ENCODE results near the gene LACTBL1. TPM values are rescaled to one million over a fixed set of nuclear protein-coding genes. Genes with fewer than 3 reads are reported as not detected.
"Not testable (repeated sequence)": the region's sequence is repeated elsewhere in the genome, so short reads cannot be mapped to it uniquely, and the experiment has no call there.

Gene LACTBL1
- total and polyA plus RNA-seq, 5 donors = not detected

- DNase-seq = no peak
- no peak overlapping the region for H3K4me3 ChIP-seq (ENCODE audit: low read length)
- peaks cover 2% of the 10 kb centered on the region for H3K9me3 ChIP-seq (ENCODE audit: control insufficient read depth, low read length)
- no peaks in the 10 kb centered on the region for H3K27me3 ChIP-seq (ENCODE audit: control insufficient read depth, insufficient read depth)
- intact Hi-C loops (cut with DNase I) = no loop called here
- ATAC-seq = no peak
- 61% methylated on average over 3 of the region's 3 CpGs for WGBS
- H3K27ac ChIP-seq (ENCODE audit: low read length) = no peak overlapping the region
- H3K4me1 ChIP-seq (ENCODE audit: control insufficient read depth, insufficient read depth, low read length) = no peaks in the 10 kb centered on the region
Measured at GRCh38 chr1:22962558-22962957, 10.1 kb downstream of the LACTBL1 start.

GRCh38 chr1:22959545-22960360 is 12.9 kb downstream of the LACTBL1 start:
- intact Hi-C loops (cut with DNase I) = no loop called here
- WGBS = 73% methylated on average over 7 of the region's 7 CpGs
- Histone ChIP-seq H3K4me1 (ENCODE audit: control insufficient read depth, insufficient read depth, low read length) (no peaks in the 10 kb centered on the region), H3K27me3 (ENCODE audit: control insufficient read depth, insufficient read depth) (no peaks in the 10 kb centered on the region), H3K9me3 (ENCODE audit: control insufficient read depth, low read length) (no peaks in the 10 kb centered on the region), H3K4me3 (ENCODE audit: low read length) (no peak overlapping the region), H3K27ac (ENCODE audit: low read length) (no peak overlapping the region)
- ATAC-seq (no peak), DNase-seq (no peak)

- DNase-seq = no peak
- Histone ChIP-seq H3K9me3 (ENCODE audit: control insufficient read depth, low read length) (no peaks in the 10 kb centered on the region), H3K4me1 (ENCODE audit: control insufficient read depth, insufficient read depth, low read length) (no peaks in the 10 kb centered on the region), H3K27me3 (ENCODE audit: control insufficient read depth, insufficient read depth) (no peaks in the 10 kb centered on the region), H3K4me3 (ENCODE audit: low read length) (no peak overlapping the region), H3K27ac (ENCODE audit: low read length) (no peak overlapping the region)
- no peak for ATAC-seq
- WGBS = 86% methylated on average over 9 of the region's 9 CpGs
- intact Hi-C loops (cut with DNase I) = no loop called here
Measured at GRCh38 chr1:22958556-22958955, 14.1 kb downstream of the LACTBL1 start.

- no peak for DNase-seq
- H3K9me3 ChIP-seq (ENCODE audit: control insufficient read depth, low read length) = no peaks in the 10 kb centered on the region
- H3K4me1 ChIP-seq (ENCODE audit: control insufficient read depth, insufficient read depth, low read length) = no peaks in the 10 kb centered on the region
- 60% methylated on average over 3 of the region's 3 CpGs for WGBS
- no peak overlapping the region for H3K27ac ChIP-seq (ENCODE audit: low read length)
- H3K27me3 ChIP-seq (ENCODE audit: control insufficient read depth, insufficient read depth) = no peaks in the 10 kb centered on the region
- no peak overlapping the region for H3K4me3 ChIP-seq (ENCODE audit: low read length)
- ATAC-seq = no peak
- intact Hi-C loops (cut with DNase I) = no loop called here
Measured at GRCh38 chr1:22957066-22957465, 15.6 kb downstream of the LACTBL1 start.

GRCh38 chr1:22955146-22955545 is 17.5 kb downstream of the LACTBL1 start:
- DNase-seq = no peak
- 83% methylated on average over 7 of the region's 7 CpGs for WGBS
- H3K4me3 ChIP-seq (ENCODE audit: low read length) = no peak overlapping the region
- H3K27me3 ChIP-seq (ENCODE audit: control insufficient read depth, insufficient read depth) = no peaks in the 10 kb centered on the region
- no peak overlapping the region for H3K27ac ChIP-seq (ENCODE audit: low read length)
- ATAC-seq = peak in 1 of 2 donors; percentile 31
- no peaks in the 10 kb centered on the region for H3K4me1 ChIP-seq (ENCODE audit: control insufficient read depth, insufficient read depth, low read length)
- H3K9me3 ChIP-seq (ENCODE audit: control insufficient read depth, low read length) = no peaks in the 10 kb centered on the region
- intact Hi-C loops (cut with DNase I) = no loop called here

- H3K4me3 ChIP-seq (ENCODE audit: low read length) = no peak overlapping the region
- no peaks in the 10 kb centered on the region for H3K9me3 ChIP-seq (ENCODE audit: control insufficient read depth, low read length)
- intact Hi-C loops (cut with DNase I) = no loop called here
- DNase-seq (no peak), ATAC-seq (no peak)
- 13% methylated on average over 38 of the region's 38 CpGs for WGBS
- no peak overlapping the region for H3K27ac ChIP-seq (ENCODE audit: low read length)
- H3K4me1 ChIP-seq (ENCODE audit: control insufficient read depth, insufficient read depth, low read length) = no peaks in the 10 kb centered on the region
- no peaks in the 10 kb centered on the region for H3K27me3 ChIP-seq (ENCODE audit: control insufficient read depth, insufficient read depth)
Measured at GRCh38 chr1:22953740-22954141, 18.9 kb downstream of the LACTBL1 start.

GRCh38 chr1:22953057-22953739 is 19.5 kb downstream of the LACTBL1 start:
- no peaks in the 10 kb centered on the region for H3K27me3 ChIP-seq (ENCODE audit: control insufficient read depth, insufficient read depth)
- ATAC-seq (peak in 1 of 2 donors; percentile 24), DNase-seq (peak in 2 of 3 donors; percentile 44 to 51)
- intact Hi-C loops (cut with DNase I) = no loop called here
- no peaks in the 10 kb centered on the region for H3K4me1 ChIP-seq (ENCODE audit: control insufficient read depth, insufficient read depth, low read length)
- no peak overlapping the region for H3K4me3 ChIP-seq (ENCODE audit: low read length)
- 9% methylated on average over 92 of the region's 92 CpGs for WGBS
- H3K27ac ChIP-seq (ENCODE audit: low read length) = no peak overlapping the region
- H3K9me3 ChIP-seq (ENCODE audit: control insufficient read depth, low read length) = no peaks in the 10 kb centered on the region

- H3K4me1 ChIP-seq (ENCODE audit: control insufficient read depth, insufficient read depth, low read length) = no peaks in the 10 kb centered on the region
- ATAC-seq = no peak
- no peak overlapping the region for H3K27ac ChIP-seq (ENCODE audit: low read length)
- H3K4me3 ChIP-seq (ENCODE audit: low read length) = no peak overlapping the region
- intact Hi-C loops (cut with DNase I) = no loop called here
- H3K27me3 ChIP-seq (ENCODE audit: control insufficient read depth, insufficient read depth) = no peaks in the 10 kb centered on the region
- DNase-seq = no peak
- 82% methylated on average over 5 of the region's 5 CpGs for WGBS
- H3K9me3 ChIP-seq (ENCODE audit: control insufficient read depth, low read length) = no peaks in the 10 kb centered on the region
Measured at GRCh38 chr1:22952694-22953056, 20.0 kb downstream of the LACTBL1 start.

GRCh38 chr1:22951796-22952195 is 20.9 kb downstream of the LACTBL1 start:
- WGBS = 69% methylated on average over 3 of the region's 3 CpGs
- no peak overlapping the region for H3K4me3 ChIP-seq (ENCODE audit: low read length)
- ATAC-seq (no peak), DNase-seq (no peak)
- H3K4me1 ChIP-seq (ENCODE audit: control insufficient read depth, insufficient read depth, low read length) = no peaks in the 10 kb centered on the region
- H3K27me3 ChIP-seq (ENCODE audit: control insufficient read depth, insufficient read depth) = no peaks in the 10 kb centered on the region
- intact Hi-C loops (cut with DNase I) = no loop called here
- H3K27ac ChIP-seq (ENCODE audit: low read length) = no peak overlapping the region
- H3K9me3 ChIP-seq (ENCODE audit: control insufficient read depth, low read length) = no peaks in the 10 kb centered on the region

- DNase-seq = no peak
- Histone ChIP-seq H3K4me3 (ENCODE audit: low read length) (no peak overlapping the region), H3K27me3 (ENCODE audit: control insufficient read depth, insufficient read depth) (no peaks in the 10 kb centered on the region), H3K9me3 (ENCODE audit: control insufficient read depth, low read length) (no peaks in the 10 kb centered on the region), H3K4me1 (ENCODE audit: control insufficient read depth, insufficient read depth, low read length) (no peaks in the 10 kb centered on the region), H3K27ac (ENCODE audit: low read length) (no peak overlapping the region)
- intact Hi-C loops (cut with DNase I) = no loop called here
- no peak for ATAC-seq
- 64% methylated on average over 5 of the region's 5 CpGs for WGBS
Measured at GRCh38 chr1:22949822-22950331, 22.8 kb downstream of the LACTBL1 start.

- WGBS = 76% methylated on average over 5 of the region's 5 CpGs
- ATAC-seq; H3K9me3 ChIP-seq (ENCODE audit: control insufficient read depth, low read length); H3K27ac ChIP-seq (ENCODE audit: low read length); H3K4me1 ChIP-seq (ENCODE audit: control insufficient read depth, insufficient read depth, low read length); DNase-seq; intact Hi-C loops (cut with DNase I); H3K27me3 ChIP-seq (ENCODE audit: control insufficient read depth, insufficient read depth); H3K4me3 ChIP-seq (ENCODE audit: low read length): not testable (repeated sequence)
Measured at GRCh38 chr1:22945171-22945570, 27.5 kb downstream of the LACTBL1 start.

Data from right cardiac atrium (tissue), 5 donors.